SU-DHL-6 (cell line): Measurements from ENCODE around the gene ZNF142.

Source experiments
- EZH2phosphoT487 ChIP-seq: fragments of 200-600 bp; sonication (generic), shearing (Covaris generic); conservative IDR thresholded peaks from 2 replicates; pipeline ENCODE4 v1.6.1; 2018; ENCODE audit warnings: mild to moderate bottlenecking, antibody characterized with exemption, low read length, moderate library complexity, mixed read lengths
- TF ChIP-seq, protein P1 (sequence below): fragments of 200-600 bp; sonication (generic); IDR thresholded peaks from one replicate; pipeline ENCODE4 v1.5.1; 2017; ENCODE audit warnings: antibody characterized with exemption, mild to moderate bottlenecking, low read length, moderate library complexity; ENCODE audit not compliant: insufficient read depth, poor library complexity, severe bottlenecking

- TF ChIP-seq, protein P1, sequence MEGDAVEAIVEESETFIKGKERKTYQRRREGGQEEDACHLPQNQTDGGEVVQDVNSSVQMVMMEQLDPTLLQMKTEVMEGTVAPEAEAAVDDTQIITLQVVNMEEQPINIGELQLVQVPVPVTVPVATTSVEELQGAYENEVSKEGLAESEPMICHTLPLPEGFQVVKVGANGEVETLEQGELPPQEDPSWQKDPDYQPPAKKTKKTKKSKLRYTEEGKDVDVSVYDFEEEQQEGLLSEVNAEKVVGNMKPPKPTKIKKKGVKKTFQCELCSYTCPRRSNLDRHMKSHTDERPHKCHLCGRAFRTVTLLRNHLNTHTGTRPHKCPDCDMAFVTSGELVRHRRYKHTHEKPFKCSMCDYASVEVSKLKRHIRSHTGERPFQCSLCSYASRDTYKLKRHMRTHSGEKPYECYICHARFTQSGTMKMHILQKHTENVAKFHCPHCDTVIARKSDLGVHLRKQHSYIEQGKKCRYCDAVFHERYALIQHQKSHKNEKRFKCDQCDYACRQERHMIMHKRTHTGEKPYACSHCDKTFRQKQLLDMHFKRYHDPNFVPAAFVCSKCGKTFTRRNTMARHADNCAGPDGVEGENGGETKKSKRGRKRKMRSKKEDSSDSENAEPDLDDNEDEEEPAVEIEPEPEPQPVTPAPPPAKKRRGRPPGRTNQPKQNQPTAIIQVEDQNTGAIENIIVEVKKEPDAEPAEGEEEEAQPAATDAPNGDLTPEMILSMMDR: no peak
- TF ChIP-seq EZH2phosphoT487: no peak
Measured at GRCh38 chr2:218671097-218671653, 11.8 kb upstream of the ZNF142 start.
